Measurements from ENCODE around the gene BFSP1.

Gene BFSP1

DNA sequence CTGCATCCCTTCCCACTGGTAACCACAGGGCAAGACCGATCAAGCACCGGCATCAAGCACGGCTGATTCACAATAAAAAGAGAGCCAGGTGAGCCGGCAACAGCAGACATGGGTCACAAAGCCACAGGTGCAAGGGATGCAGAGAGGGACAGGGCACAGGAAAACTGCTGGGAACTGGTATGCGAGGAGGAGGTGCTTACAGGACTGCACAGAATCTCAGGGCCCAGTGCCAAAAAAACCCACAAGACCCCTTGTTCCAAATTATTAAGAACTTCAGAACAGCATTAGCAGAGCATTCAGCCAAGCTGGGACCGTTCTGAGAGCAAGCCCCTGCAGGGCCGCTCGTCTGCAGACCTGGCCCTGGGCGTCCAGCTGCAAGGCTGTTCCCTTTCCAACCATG is 35.4 kb downstream of the BFSP1 start:
- no peak for DNase-seq

DNA sequence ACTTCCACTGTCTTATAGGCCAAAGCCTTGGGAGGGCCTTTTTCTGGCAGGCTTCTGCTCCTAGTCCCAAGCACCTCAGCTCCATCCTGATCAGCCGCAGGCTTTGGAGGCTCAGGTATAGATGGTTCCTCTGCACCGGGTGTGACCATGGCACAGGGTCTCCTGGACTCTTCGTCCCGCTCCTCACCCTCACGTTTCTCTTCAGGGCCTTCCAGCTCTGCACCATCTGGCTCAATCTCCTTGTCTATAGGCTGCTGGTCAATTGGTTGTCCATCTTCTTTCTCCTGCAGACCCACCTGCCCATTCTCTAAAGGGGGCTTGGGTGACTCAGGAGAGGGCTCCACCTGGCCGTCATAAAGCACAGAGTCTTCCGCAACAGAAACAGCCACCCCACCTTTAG is 37.0 kb downstream of the BFSP1 start:
- no peak for DNase-seq

DNA sequence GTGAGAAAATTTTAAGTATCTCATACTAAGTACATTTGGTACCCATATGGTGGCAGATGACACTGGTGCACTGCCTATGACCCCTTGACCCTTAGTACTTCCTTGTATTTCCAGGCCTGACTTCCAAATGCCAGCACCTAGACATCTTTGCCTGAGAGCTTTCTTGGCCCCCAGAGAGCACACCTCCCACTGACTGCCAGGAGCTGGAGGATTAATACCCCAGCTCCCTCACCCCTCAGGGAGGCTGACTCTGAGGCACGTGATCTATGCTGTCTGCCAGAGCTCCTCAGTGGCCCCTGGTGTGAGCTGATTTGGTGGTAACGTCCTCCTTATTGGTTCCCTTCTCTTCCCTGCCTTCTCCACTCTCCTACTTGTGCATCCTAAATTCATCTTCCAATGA is 38.0 kb downstream of the BFSP1 start:
- no peak for DNase-seq

DNA sequence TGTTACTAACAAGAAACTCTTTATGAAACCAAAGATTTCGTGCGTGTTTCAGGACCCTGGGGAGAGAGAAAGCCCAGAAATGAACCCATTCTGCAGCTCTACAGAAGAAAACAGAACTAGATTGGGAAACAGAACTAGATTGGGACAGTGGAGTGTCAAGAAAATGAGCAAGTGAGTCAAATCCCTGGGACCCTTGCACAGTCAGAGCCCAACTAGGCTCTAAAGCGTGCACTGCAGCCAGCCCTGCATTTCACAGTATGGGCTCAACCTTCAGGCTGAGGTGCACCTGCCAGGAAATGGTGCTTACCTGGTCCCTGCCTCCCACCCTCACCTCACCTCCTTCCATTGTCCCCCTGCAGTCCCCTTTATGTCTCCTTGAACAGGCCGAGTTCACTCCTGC is 39.7 kb downstream of the BFSP1 start:
- no peak for DNase-seq

DNA sequence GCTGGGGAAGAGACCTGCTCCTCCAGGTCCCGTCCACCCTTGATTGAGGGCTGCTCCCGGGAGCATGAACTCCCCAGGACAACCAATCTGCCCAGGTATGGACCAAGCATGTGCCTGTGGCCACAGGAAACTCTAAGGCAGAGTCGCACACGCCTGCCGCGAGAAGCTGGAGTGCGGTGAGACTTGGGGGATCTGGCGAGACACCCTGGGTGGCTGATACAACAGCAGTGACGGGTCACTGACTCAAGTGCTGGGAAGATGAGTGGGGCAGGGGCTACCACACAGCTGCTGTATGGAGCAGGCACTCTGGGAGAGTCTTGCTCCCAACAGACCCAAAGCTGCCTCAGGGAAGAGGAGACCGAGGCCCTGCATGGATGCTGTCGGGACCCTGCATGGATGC is 40.1 kb downstream of the BFSP1 start:
- DNase-seq, result no peak

DNA sequence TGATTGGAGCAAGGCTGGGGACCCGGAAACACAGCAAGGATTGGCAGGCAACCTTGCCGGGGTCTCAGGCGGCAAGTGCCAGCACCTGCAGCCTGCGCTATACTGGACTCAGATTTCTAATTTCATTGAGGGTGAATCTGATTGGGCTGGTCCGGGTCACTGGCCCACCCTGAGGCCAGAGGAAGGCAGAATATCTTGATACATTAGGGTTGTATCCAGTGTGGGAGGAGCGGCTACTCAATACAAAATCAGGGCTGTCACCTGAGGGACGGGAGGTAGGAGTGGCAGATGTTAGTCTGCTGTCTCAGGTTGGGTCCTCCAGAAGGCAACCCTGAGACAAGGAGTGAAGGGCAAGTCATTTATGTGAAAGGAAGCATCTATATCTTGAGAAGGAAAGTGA is 40.7 kb downstream of the BFSP1 start:
- no peak for DNase-seq

DNA sequence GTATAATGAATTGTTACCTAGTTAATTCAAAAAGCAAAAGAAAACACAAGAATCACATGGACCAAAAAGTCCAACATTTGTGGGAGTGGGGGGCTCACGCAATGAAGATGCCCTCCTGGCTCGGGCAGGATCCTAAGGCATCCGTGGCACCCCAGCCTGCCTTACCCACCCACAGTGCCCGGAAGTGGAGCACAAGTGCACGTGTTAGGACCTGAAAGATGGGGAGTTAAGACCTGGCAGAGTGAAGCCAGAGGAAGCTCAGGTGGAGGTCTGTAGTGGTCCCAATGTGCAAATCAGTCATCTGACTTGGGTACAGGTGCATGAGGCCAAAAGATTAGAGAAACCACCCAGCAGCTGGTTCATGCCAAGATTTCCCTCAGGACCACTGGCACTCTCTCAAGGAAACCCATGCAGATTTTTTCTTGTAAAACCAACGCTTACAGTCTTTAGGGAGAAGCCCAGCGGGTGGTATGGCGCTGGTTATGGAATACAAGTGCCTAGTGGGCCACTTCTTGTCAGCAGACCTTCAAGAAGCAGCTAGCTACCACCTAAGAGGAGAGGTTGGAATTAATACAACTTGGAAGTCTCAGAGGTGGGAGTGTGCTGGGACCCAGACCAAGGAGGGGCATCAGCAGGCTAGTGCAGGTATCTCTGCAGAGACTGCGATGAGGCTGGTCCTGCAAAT is 42.1 kb downstream of the BFSP1 start:
- DNase-seq, result no peak

DNA sequence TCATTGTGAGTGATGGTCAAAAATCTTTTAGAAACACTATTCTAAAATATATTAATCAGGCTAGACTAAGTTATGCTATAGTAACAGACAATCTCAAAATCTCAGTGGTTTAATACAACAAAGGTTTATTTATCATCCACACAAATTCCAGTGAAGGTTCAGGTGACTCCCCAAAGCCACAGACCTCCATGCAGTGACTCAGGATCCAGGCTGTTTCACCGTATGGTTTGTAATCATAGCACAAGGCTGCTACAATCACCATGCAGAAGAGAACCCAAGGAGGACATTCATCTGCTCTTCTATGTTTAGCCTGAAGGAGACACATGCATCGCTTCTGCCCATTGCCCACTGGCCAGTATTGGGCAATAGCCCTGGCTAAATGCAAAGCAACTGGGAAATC is 46.2 kb downstream of the BFSP1 start:
- no peak for DNase-seq

DNA sequence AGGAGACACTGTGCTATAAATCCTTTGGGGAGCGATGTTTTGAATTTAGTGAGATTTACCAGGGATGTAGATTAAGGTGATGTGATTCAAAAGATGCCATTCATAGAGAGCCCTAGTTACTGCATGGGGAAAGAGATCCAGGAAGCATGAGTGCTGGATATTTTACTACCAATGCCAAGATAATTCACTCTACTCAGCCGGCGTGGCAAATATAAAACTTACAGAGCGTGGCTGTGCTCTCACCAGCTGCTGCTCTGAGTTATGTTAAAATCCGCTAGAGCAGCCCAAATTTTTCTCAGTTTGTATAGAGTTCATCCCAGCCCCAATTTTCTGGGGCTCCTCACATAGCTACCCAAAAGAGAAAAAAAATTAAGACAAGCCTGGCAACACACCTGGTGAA is 48.6 kb downstream of the BFSP1 start:
- DNase-seq, result no peak

DNA sequence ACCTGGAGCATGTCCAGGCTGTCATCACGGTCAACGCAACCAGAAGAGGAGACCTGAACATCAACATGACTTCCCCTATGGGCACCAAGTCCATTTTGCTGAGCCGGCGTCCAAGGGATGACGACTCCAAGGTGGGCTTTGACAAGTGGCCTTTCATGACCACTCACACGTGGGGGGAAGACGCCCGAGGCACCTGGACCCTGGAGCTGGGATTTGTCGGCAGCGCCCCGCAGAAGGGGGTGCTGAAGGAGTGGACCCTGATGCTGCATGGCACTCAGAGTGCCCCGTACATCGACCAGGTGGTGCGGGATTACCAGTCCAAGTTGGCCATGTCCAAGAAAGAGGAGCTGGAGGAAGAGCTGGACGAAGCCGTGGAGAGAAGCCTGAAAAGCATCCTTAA is 49.5 kb downstream of the BFSP1 start:
- DNase-seq, result no peak

DNA sequence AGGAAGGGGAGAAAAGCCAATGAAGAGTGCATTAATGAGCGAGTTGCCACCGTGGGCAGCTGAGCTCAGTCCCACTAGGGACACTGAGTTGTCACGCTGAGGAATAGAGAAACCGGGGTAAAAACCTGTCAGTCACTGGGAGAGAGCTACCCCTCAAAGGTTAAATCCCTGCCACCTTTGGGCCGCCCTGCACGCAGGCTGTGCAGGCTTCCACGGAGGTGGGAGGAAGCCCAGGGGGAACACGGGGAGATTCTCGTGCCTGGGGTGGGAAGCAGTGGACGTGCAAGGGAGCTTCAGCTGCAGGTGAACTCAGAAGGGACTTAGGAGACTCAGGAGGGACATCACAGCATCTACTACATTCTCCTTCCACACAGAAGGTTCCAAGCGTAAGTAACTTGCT is 50.5 kb downstream of the BFSP1 start:
- no peak for DNase-seq

DNA sequence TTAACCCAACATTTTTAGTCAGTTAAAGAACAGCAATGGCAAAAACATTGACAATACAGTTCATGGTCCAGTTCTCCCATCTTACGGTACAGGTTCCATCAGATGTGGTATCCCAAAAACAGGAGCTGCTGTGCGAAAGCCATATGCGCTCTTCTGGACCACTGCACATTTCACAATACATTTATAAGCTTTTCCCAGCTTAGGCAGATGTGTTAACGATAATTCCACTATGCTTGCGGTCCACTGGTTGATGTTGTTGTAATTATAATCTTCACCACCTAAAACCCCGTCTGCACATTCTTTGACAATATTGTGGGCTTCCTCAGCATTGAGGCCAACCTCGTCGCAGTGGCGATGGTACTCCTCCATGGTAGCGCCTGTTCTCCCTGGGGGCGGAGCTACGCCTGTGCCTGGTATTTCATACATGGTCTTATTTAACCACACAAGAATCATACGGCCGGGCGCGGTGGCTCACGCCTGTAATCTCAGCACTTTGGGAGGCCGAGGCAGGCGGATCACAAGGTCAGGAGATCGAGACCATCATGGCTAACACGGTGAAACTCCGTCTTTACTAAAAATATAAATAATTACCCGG is 52.0 kb downstream of the BFSP1 start:
- no peak for DNase-seq

DNA sequence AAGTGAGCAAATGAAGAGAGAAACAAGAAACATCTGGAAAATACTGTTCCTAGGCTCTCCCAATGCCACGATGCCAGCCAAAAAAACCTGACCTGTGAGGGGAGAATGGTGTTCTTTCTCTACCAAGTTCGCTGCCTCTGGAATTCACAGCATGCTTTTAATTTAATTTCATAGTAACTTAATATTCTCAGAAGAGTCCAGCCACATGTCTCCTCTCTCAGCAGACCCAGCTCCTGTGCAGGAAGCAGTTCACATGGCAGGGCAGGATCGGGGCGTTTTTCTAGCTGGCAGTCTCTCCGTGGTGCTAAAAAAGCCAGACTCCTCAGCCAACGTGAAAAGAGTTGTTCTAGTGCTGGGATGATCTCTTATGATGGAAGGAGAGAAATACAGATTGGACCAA is 57.5 kb downstream of the BFSP1 start:
- DNase-seq, result no peak

DNA sequence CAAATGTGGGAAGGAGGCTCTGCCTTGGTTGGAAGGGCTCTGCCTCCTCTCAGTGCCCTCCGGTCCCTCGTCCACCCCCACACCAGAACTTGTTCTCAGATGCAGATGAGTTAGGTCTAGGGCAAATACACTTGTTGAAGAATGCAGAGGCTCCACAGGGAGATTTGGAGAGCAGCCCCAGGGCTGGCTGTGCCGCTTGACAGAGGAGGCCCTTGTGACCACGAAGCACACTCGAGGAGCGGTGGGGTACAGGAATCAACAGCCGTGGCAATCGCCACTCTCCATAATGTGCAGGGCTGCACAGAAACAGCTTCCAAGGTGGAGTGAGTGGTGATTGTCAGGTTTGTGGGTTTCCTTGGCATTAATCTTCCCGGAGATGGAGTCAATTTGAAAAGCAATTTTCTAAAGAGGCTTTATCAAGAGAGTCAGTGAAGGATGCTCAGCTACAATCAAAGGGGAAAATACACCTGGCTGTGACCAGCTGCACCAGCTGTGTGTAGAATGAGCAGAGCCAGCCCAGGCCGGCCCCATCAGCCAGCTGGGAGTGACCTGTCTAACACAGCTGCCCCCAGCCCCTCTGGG is 59.5 kb downstream of the BFSP1 start:
- no peak for DNase-seq

DNA sequence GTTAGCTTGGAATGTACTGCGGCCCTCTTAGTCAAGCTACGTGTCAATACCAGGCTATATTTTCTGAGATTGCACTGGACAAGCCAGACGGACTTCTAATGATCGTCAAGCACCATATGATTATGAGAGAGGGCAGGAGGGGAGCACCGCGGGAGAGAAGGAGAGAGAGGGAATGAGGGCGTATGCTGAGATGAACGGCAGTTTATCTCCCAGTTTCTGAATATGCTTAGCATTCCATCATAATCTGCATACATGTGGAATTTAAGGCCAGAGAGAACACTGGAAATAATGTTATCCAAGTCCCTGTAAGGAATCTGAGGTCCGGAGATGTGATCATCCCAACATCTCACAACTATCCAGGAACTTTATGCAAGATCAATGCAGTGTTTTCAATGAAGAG is 60.2 kb downstream of the BFSP1 start:
- no peak for DNase-seq

DNA sequence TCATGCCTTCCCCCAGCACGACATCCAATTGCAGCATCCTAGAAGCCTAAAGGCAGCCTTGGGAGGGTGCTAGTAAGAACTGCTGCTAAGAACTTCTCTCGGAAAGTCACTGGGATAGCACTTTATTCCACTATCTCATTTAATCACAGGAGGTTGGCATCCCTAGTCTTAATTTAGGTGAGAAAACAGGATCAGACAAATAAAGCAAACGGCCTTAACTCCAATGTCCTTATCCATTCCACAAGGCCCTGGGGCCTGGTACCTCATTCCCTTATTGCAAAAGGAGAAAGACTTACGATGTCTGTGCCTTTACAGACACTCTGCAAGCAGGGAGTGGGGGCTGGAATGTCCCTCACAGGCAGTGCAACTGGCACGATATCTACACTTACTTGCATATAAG is 60.7 kb downstream of the BFSP1 start:
- DNase-seq, result no peak

DNA sequence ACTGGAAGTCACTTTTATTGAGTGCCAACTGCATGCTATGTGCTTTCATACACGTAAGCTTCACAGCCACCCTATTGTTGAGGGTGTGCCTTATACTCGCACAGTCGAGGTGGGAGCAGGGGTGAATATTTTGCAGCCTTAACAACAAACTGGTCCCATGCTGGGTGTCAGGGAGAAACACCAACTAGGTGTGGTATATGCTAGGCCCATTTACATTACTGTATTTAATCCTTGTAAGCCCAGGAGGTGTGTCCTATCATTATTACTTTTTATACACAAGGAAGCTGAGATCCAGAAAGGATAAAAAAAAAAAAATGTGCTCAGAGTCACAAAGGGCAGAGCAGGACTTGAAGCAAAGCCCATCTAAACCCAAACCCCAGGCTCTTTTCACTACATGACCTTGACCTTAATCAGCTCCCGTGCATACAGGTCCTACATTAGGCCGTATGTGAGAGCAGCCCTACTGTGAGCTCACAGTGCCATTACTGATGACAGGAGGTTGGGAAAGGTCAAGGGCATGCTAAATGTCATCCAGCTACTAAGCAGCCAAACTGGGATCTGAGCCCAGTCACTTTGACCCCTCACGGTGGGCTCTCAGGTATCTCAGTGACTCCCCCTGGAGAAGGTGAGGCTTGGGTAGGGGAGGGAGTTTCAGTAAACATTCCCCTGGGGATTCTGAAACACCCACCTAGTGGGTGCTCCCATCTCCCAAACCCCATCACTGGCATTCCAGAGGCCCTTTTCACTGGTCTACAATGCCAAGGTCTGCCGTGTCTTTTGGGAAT is 61.7 kb downstream of the BFSP1 start:
- no peak for DNase-seq

DNA sequence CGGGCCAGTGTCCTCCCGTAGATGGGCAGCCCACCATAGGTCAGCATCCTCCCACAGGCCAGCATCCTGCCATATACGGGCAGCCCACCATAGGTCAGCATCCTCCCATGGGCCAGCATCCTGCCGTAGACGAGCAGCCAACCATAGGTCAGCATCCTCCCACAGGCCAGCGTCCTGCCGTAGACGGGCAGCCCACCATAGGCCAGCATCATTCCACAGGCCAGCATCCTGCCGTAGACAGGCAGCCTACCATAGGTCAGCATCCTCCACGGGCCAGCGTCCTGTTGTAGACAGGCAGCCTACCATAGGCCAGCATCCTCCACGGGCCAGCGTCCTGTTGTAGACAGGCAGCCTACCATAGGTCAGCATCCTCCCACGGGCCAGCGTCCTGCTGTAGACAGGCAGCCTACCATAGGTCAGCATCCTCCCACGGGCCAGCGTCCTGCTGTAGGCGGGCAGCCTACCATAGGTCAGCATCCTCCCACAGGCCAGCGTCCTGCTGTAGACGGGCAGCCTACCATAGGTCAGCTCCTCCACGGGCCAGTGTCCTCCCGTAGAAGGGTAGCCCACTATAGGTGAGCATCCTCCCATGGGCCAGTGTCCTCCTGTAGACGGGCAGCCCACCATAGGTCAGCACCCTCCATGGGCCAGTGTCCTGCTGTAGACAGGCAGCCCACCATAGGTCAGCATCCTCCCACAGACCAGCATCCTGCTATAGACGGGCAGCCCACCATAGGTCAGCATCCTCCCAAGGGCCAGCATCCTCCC is 62.9 kb downstream of the BFSP1 start:
- no peak for DNase-seq

DNA sequence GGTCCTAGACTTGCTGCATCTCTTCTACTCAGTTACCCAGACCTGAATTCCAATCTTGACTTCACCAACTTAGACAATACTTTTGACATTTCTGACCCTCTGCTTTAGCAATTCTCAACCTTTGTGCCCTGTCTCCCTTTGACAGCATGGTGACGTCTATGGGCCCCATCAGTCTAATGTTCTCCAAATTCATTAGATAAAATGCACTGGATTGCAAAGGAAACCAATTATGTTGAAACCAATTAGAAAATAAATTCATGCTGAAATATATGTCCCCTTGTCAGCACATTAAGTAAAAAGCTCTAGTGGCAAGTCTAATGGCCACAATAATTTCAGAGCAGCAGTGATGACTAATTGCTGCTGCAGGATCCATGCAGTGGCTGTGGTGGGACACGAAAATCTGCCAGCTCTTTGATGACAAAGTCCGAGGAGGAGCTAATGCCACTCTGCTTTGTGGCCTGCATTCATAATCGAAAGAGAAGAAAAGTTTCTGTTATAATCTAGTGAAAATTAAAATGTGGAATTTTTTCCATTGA is 64.0 kb downstream of the BFSP1 start:
- DNase-seq, result no peak

DNA sequence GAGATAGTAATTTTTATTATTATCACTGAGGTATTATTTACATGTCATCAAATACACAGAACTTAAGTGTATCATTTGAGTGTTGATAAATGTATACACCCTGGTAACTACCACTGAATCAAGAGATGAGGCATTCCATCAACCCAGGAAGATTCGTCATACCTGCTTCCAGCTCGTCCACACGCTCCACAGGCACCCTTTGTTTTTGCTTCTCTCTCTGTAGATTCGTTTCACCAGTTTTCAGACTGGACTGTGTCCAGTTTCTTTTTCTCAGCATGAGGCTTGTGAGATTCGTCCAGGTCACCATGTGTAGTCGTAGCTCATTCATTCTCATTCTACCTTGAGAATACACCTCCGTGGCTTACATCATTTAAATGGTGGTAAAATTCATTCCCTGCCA is 64.5 kb downstream of the BFSP1 start:
- DNase-seq, result no peak

DNA sequence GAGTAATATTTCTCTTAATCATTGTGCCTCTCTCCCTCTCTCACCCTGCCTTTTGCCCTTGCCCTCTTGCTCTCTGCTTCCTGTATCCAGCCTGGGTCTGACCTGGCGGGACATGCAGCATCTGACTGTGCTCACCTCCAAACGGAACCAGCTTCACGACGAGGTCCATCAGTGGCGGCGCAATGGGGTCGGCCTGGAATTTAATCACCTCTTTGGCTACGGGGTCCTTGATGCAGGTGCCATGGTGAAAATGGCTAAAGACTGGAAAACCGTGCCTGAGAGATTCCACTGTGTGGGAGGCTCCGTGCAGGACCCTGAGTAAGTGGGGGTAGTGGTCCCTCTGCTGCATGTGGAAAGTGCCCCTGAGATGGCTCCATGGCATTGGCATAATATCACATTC is 65.9 kb downstream of the BFSP1 start:
- DNase-seq, result no peak

DNA sequence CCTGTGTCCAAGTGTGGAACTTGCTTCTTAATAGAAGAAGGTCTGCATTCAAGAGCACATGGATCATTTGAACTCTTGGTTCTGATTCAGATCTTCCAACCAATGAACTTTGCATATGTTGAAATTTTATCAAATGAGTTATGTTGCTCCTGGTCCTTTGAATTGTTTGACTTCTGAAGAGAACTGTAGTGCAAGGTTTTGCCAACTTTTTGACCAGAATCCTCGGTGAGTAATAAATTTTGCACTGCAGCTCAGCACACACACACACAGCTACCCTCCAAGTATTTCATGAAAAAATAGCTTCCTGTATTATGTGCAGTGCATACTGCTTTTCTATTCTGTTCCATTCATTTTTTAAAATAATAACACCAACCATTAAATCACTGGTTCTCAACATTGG is 67.5 kb downstream of the BFSP1 start:
- DNase-seq, result no peak

DNA sequence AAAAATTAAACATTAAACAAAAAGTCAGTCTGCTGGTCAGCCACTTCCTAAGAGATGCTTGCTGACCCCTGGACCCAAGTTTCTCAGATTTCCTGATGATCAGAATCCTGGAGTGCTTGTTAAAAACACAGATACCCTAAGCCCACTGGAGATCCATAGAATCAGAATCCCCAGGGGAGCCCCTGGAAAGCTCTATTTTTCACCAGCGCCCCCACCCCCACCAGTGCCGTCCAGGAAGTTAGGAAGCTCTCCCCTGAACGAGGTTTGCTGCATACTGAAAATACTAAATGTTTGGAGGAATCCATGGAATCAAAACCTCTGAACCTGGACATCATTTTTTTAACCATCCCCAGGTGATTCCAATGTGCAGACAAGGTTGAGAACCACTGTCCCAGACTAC is 69.2 kb downstream of the BFSP1 start:
- DNase-seq, result no peak

Data from fibroblast of skin of scalp (primary cell).